HEK293 (cell line): Measurements from ENCODE around the gene EFCAB9.
A peak's percentile ranks its signal among the peaks of the same experiment; 100 is the strongest.

Experiments
- BCL11A ChIP-seq: fragments of 450-650 bp; formaldehyde crosslinking; IDR thresholded peaks from 2 replicates; pipeline ENCODE4 v1.5.1; 2016; ENCODE audit warnings: low read depth, missing biosample characterization, missing genetic modification characterization
- HOXC10 ChIP-seq: sonication (generic); formaldehyde crosslinking; IDR thresholded peaks from 2 replicates; pipeline ENCODE4 v1.8.1; 2023; ENCODE audit warnings: mild to moderate bottlenecking, missing genetic modification reagents
- HOXD13 ChIP-seq: sonication (generic); formaldehyde crosslinking; IDR thresholded peaks from 2 replicates; pipeline ENCODE4 v1.8.0; 2022; ENCODE audit warnings: missing genetic modification reagents, borderline replicate concordance
- KLF17 ChIP-seq: fragments of 450-650 bp; formaldehyde crosslinking; IDR thresholded peaks from 2 replicates; pipeline ENCODE4 v1.5.1; 2016; ENCODE audit warnings: missing biosample characterization, missing genetic modification characterization
- KLF7 ChIP-seq: fragments of 450-650 bp; formaldehyde crosslinking; IDR thresholded peaks from 2 replicates; pipeline ENCODE4 v1.5.1; 2016; ENCODE audit warnings: missing biosample characterization, missing genetic modification characterization, borderline replicate concordance
- PRDM4 ChIP-seq: fragments of 450-650 bp; formaldehyde crosslinking; IDR thresholded peaks from 2 replicates; pipeline ENCODE4 v1.5.1; 2017; ENCODE audit warnings: missing biosample characterization, missing genetic modification characterization
- REPIN1 ChIP-seq: fragments of 450-650 bp; formaldehyde crosslinking; IDR thresholded peaks from 2 replicates; pipeline ENCODE4 v1.5.1; 2017; ENCODE audit warnings: missing biosample characterization, missing genetic modification characterization, low read depth
- SCRT1 ChIP-seq: fragments of 450-650 bp; formaldehyde crosslinking; IDR thresholded peaks from 2 replicates; pipeline ENCODE4 v1.5.1; 2016; ENCODE audit warnings: missing biosample characterization, missing genetic modification characterization, borderline replicate concordance
- WT1 ChIP-seq: fragments of 450-650 bp; formaldehyde crosslinking; IDR thresholded peaks from 2 replicates; pipeline ENCODE4 v1.5.1; 2016; ENCODE audit warnings: missing biosample characterization, missing genetic modification characterization
- ZFHX2 ChIP-seq: fragments of 450-650 bp; formaldehyde crosslinking; conservative IDR thresholded peaks from 2 replicates; pipeline ENCODE4 v1.5.1; 2016; ENCODE audit warnings: missing biosample characterization, missing genetic modification characterization
- ZFP41 ChIP-seq: fragments of 450-650 bp; formaldehyde crosslinking; IDR thresholded peaks from 2 replicates; pipeline ENCODE4 v1.5.1; 2016; ENCODE audit warnings: missing biosample characterization, missing genetic modification characterization, borderline replicate concordance
- ZNF10 ChIP-seq: fragments of 450-650 bp; formaldehyde crosslinking; IDR thresholded peaks from 2 replicates; pipeline ENCODE4 v1.5.1; 2017; ENCODE audit warnings: missing biosample characterization, missing genetic modification characterization
- ZNF138 ChIP-seq: fragments of 450-650 bp; formaldehyde crosslinking; IDR thresholded peaks from 2 replicates; pipeline ENCODE4 v1.5.1; 2016; ENCODE audit warnings: missing biosample characterization, missing genetic modification characterization, borderline replicate concordance
- ZNF274 ChIP-seq, 2 experiments: fragments of 200-500 bp in 1 of 2; fragments of 450-650 bp in 1 of 2; sonication (Bioruptor generic) in 1 of 2; formaldehyde crosslinking in 1 of 2; IDR thresholded peaks; 2 replicates each; pipeline versions ENCODE4 v1.5.1 to v1.6.1; 2014 to 2016; ENCODE audit warnings: borderline replicate concordance in 1 of 2, inconsistent platforms in 1 of 2, low read length in 1 of 2, missing biosample characterization in 1 of 2, missing genetic modification characterization in 1 of 2
- ZNF311 ChIP-seq: fragments of 450-650 bp; formaldehyde crosslinking; IDR thresholded peaks from 2 replicates; pipeline ENCODE4 v1.5.1; 2017; ENCODE audit warnings: missing biosample characterization, missing genetic modification characterization, borderline replicate concordance
- ZNF335 ChIP-seq: fragments of 450-650 bp; formaldehyde crosslinking; conservative IDR thresholded peaks from 2 replicates; pipeline ENCODE4 v1.5.1; 2016; ENCODE audit warnings: missing biosample characterization, missing genetic modification characterization
- ZNF398 ChIP-seq: fragments of 450-650 bp; formaldehyde crosslinking; IDR thresholded peaks from 2 replicates; pipeline ENCODE4 v1.5.1; 2017; ENCODE audit warnings: missing biosample characterization, missing genetic modification characterization
- ZNF433 ChIP-seq: fragments of 450-650 bp; formaldehyde crosslinking; IDR thresholded peaks from 2 replicates; pipeline ENCODE4 v1.5.1; 2016; ENCODE audit warnings: missing biosample characterization, missing genetic modification characterization, low read depth
- ZNF48 ChIP-seq: fragments of 450-650 bp; formaldehyde crosslinking; IDR thresholded peaks from 2 replicates; pipeline ENCODE4 v1.5.1; 2016; ENCODE audit warnings: missing biosample characterization, missing genetic modification characterization
- ZNF585B ChIP-seq: fragments of 450-650 bp; formaldehyde crosslinking; IDR thresholded peaks from 2 replicates; pipeline ENCODE4 v1.5.1; 2016; ENCODE audit warnings: missing biosample characterization, missing genetic modification characterization
- ZNF621 ChIP-seq: fragments of 450-650 bp; formaldehyde crosslinking; IDR thresholded peaks from 2 replicates; pipeline ENCODE4 v1.5.1; 2017; ENCODE audit warnings: missing biosample characterization, missing genetic modification characterization
- ZNF626 ChIP-seq: fragments of 450-650 bp; sonication (Bioruptor Pico); formaldehyde crosslinking; IDR thresholded peaks from 2 replicates; pipeline ENCODE4 v1.5.1; 2018; ENCODE audit warnings: missing biosample characterization, missing genetic modification characterization, inconsistent platforms
- ZNF658 ChIP-seq: fragments of 450-650 bp; formaldehyde crosslinking; IDR thresholded peaks from 2 replicates; pipeline ENCODE4; 2016; ENCODE audit warnings: missing biosample characterization, missing genetic modification characterization
- ZNF777 ChIP-seq: fragments of 450-650 bp; formaldehyde crosslinking; IDR thresholded peaks from 2 replicates; pipeline ENCODE4 v1.5.1; 2017; ENCODE audit warnings: missing biosample characterization, missing genetic modification characterization, borderline replicate concordance
- ZNF785 ChIP-seq: fragments of 450-650 bp; formaldehyde crosslinking; IDR thresholded peaks from 2 replicates; pipeline ENCODE4 v1.5.1; 2016; ENCODE audit warnings: missing biosample characterization, missing genetic modification characterization
- ZXDB ChIP-seq: fragments of 450-650 bp; formaldehyde crosslinking; IDR thresholded peaks from 2 replicates; pipeline ENCODE4 v1.5.1; 2016; ENCODE audit warnings: missing biosample characterization, missing genetic modification characterization
- TF ChIP-seq, protein P1 (sequence below): fragments of 450-650 bp; formaldehyde crosslinking; IDR thresholded peaks from 2 replicates; pipeline ENCODE4 v1.5.1; 2016; ENCODE audit warnings: missing biosample characterization, missing genetic modification characterization, low read depth
- TF ChIP-seq, protein P2 (sequence below): fragments of 450-650 bp; formaldehyde crosslinking; IDR thresholded peaks from 2 replicates; pipeline ENCODE4 v1.5.1; 2016; ENCODE audit warnings: missing biosample characterization, missing genetic modification characterization

Gene EFCAB9

DNA sequence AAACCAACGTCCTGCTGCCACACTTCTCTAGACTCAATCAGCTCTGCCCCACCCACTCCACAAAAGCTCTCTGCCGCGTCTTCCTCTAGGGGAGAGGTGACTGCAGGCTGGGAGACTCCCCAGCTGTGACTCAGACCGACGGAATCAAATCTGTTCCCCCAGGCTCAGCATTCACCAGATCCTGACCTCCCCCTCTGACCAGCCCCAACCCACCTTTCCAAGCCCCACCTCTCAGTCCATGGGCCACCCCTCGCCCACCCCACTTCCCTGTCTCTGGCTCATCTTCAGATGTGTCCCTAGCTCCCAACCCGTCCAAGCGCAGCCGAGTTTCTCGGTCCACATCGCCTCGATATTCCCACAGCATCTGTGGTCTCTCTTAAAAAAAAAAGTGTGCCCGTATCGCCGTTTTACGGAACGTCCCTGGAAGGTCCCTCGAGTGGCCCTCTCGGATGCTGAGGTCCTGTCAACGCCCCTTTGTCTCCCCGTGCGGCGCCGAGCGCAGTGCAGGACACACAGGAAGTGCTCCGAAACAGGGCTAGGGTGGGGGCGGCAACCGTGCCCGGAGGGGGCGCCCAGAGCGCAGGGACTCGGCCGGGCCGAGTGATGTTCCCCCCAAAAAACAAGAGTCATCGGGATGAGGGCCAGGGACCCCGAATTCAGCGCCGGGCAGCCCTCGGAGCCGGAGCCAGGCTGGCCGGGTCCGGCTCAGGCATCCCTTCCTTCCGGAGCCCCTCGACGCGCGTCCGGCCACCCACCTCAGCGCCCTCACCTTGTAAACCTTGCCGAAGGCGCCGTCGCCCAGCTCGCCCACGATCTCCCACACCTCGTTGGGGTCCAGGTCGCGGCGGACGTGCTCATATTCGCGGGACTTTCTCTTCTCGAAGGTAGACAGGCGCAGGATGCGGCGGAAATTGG is 6.6 kb upstream of the EFCAB9 start (continued):
- TF ChIP-seq ZNF398 (tag by site-specific recombination) (0 out of 2 replicates have a peak, but pooled peaks have one; percentile 16), REPIN1 (tag by site-specific recombination) (no peak; the same call in 1 of the 2 replicates), ZNF626 (tag by site-specific recombination) (no peak), ZNF311 (no peak), ZNF777 (tag by site-specific recombination) (0 out of 2 replicates have a peak, but pooled peaks have one; percentile 62), ZFHX2 (tag by site-specific recombination) (peak; percentile 86), ZNF785 (no peak), HOXD13 (no peak), ZNF433 (tag by site-specific recombination) (no peak), ZNF585B (tag by site-specific recombination) (no peak), WT1 (tag by site-specific recombination) (0 out of 2 replicates have a peak, but pooled peaks have one; percentile 47), ZNF138 (tag by site-specific recombination) (no peak), SCRT1 (no peak), ZNF48 (tag by site-specific recombination) (no peak), HOXC10 (no peak), ZXDB (peak; percentile 44), KLF7 (tag by site-specific recombination) (no peak), ZNF10 (tag by site-specific recombination) (no peak), ZNF274 (IDR thresholded peaks at IDR 0.05; ENCODE audit: low read length) (no peak), ZNF274 (tag by site-specific recombination; IDR thresholded peaks at IDR 0.05; ENCODE audit: borderline replicate concordance) (no peak), ZNF621 (tag by site-specific recombination) (no peak), ZFP41 (no peak), ZNF658 (no peak), PRDM4 (tag by site-specific recombination) (no peak), BCL11A (no peak; the same call in 1 of the 2 replicates), KLF17 (tag by site-specific recombination) (peak; percentile 66), ZNF335 (peak; percentile 97)
- TF ChIP-seq, protein P1, sequence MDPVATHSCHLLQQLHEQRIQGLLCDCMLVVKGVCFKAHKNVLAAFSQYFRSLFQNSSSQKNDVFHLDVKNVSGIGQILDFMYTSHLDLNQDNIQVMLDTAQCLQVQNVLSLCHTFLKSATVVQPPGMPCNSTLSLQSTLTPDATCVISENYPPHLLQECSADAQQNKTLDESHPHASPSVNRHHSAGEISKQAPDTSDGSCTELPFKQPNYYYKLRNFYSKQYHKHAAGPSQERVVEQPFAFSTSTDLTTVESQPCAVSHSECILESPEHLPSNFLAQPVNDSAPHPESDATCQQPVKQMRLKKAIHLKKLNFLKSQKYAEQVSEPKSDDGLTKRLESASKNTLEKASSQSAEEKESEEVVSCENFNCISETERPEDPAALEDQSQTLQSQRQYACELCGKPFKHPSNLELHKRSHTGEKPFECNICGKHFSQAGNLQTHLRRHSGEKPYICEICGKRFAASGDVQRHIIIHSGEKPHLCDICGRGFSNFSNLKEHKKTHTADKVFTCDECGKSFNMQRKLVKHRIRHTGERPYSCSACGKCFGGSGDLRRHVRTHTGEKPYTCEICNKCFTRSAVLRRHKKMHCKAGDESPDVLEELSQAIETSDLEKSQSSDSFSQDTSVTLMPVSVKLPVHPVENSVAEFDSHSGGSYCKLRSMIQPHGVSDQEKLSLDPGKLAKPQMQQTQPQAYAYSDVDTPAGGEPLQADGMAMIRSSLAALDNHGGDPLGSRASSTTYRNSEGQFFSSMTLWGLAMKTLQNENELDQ (tag by site-specific recombination): no peak
- TF ChIP-seq, protein P2, sequence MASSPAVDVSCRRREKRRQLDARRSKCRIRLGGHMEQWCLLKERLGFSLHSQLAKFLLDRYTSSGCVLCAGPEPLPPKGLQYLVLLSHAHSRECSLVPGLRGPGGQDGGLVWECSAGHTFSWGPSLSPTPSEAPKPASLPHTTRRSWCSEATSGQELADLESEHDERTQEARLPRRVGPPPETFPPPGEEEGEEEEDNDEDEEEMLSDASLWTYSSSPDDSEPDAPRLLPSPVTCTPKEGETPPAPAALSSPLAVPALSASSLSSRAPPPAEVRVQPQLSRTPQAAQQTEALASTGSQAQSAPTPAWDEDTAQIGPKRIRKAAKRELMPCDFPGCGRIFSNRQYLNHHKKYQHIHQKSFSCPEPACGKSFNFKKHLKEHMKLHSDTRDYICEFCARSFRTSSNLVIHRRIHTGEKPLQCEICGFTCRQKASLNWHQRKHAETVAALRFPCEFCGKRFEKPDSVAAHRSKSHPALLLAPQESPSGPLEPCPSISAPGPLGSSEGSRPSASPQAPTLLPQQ (tag by site-specific recombination): peak; percentile 96
